HG02981 (cell line): ENCODE measurements around the gene COTL1.
"Not testable (repeated sequence)": the region's sequence is repeated elsewhere in the genome, so short reads cannot be mapped to it uniquely, and the experiment has no call there.

Source experiments
- ATAC-seq: cut with Tn5 transposase; IDR thresholded peaks from one replicate; pipeline ENCODE4 v1.9.1; 2021; ENCODE audit warnings: mild to moderate bottlenecking, moderate library complexity; ENCODE audit not compliant: unreplicated experiment

Gene COTL1

DNA sequence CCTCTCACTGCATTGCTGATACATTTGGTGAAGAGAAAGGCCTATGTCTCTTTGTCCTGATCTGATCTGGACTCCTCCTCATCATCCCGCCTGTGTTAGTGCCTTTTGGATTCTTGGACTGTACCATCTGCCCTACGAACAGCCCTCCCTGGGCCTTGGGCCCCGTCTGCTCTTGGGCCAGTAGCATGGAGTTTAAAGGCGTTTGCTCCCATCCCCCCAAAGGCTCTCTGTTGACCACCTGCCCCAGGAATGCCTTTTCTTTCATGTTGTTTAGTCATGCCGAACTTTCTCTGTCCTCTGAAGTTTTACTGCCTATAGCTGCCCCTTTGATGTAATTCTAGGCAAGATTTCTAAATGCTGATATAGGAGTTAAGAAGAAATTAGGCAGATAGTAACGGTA is 82.5 kb downstream of the COTL1 start:
- no peak for ATAC-seq

GRCh38 chr16:84534815-84535214 is 83.1 kb downstream of the COTL1 start:
- no peak for ATAC-seq

GRCh38 chr16:84532855-84533486 is 84.9 kb downstream of the COTL1 start:
- ATAC-seq: no peak

DNA sequence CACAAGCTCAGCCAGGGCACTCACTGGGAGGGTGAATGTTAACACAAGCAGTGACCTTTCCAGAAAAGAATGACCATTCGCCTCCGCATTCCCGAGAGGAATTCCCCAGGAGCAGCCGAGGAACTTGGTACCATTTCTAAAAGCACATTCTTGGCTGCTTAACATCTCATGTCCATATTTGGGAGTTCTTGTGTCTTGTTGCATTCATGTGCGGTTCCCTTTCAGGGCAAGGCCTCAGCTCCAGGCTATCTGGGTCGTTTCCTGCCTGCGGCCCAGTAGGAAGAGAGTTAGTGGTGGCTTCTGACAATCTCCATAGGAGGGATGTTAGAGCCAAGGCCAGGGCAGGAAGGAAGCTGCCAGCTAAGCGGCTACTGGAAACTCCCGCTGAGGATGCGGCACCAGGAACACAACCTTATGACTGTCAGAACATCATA is 85.6 kb downstream of the COTL1 start:
- no peak for ATAC-seq

GRCh38 chr16:84531671-84532111 is 86.2 kb downstream of the COTL1 start:
- ATAC-seq: no peak

GRCh38 chr16:84530590-84530989 is 87.3 kb downstream of the COTL1 start:
- ATAC-seq: no peak

DNA sequence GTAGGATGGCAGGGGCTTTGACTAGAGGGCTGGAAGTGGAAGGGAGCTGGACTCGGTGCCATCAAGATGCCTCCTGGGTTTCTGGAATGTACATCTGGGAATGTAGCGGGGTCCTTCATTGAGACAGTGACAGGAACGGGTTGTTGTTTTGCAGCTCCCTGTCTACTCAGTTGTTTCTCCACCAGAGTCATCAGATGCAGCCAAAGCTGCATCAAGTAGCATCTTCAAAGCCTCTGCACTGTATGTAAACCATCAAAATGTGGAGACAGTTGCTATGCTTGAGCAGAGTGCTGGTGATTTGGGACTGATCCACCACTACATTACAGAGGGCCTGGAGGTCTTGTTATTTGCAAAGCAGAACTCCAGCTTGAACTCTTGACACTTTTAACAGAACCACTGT is 88.3 kb downstream of the COTL1 start:
- no peak for ATAC-seq

- no peak for ATAC-seq
Observed at GRCh38 chr16:84528322-84528721, 89.6 kb downstream of the COTL1 start.

DNA sequence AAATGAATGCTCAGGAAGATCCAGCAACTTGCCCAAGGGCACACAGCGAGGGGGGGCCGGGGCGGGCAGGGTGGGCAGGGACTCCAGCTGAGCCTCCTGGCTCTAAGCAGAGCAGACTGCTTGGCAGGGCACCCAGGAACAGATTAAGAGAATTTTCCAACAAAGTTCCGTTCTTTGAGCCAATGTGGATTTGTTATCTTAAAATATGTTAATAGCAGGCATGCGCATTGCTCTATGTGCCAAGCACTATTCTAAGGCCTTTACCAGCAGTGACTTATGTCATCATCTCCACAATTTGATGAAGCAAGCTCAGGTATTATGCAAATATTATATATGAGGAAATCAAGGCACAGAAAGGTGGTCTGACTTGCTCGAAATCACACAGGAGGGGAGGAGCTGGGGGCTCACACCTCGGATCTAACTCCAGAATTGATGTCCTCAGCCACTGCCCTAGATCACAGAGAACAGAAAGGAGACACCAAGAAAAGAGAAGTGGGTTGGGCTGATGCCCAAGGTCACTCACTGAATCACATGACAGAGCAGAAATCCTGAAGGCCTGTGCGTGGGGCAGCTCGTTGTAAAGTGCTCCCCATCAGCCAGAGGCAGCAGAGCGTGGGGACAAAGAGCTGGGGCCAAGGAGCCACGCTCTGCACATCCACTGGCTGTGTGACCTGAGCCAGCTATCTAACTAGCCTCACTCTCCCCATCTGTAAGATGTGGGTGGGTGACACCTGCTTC is 90.2 kb downstream of the COTL1 start:
- no peak for ATAC-seq

DNA sequence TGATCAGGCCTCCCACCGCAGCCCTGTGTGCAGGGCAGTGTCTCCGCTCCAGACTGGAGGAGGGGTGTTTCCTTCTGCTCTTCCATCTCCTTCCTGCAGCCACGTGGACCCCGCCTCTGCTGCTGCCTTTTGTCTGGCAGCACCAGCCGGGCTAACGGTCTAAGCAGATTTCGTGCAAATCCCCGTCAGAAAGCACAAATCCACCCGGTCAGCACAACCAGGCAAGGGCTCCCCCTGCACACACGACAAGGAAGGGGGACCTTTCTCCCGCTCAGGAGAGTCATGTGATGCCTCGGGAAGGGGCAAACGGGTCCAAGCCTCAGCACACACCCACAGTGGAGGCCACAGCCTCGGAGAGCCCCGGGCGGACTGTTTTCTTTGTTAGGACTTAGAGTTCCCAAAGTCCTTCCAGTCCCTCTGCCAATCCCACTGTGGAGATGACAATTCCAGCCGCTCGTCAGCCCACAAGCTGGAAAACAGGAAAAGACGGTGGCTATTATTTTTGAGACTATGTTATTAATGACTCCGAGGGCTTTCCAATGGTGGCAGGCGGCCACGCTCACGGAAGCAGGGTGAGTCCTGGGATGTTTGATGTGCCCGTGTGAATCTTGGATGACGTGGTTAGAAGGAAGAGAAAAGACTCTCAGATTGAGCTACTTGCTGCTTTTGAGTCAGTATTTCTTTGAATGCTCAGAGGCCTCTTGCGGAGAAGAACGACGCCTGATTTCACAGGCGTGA is 90.9 kb downstream of the COTL1 start:
- no peak for ATAC-seq

DNA sequence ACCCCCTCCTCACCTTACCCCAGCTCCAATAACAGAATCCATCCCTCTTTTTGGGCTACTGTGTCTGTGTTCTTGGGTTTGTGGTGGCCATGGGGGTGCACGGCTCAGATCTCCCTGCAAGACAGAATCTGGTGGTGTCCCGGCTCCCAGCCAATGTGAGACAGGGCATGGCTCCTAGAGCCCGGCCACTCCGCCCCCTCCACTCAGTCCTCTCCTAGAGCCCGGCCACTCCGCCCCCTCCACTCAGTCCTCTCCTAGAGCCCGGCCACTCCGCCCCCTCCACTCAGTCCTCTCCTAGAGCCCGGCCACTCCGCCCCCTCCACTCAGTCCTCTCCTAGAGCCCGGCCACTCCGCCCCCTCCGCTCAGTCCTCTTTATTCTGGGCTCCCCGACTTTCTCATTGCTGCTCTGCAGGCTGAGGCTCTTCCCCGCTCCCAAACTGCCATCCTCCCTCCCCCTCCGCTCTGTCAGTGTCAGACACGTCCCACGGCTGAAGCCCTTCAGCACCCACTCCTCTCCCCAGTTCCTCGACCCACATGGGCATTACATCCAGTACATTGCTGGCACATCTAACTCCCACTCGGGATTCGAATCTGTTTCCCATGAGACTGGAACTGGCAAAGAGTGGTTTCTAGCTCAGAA is 92.8 kb downstream of the COTL1 start:
- not testable (repeated sequence) for ATAC-seq

GRCh38 chr16:84524346-84524920 is 93.4 kb downstream of the COTL1 start:
- no peak for ATAC-seq

DNA sequence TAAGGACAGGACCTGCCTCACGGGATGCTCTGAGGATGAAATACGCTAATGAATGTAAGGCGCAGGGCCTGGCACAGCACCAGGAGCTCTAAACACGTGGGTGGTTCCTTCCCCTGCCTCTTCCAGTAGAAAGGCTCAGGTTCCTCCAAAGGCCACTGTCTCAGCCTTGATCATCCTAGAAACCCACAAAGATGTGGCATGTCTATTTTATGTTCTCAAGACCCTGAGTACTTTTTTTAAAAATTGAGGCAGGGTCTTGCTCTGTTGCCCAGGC is 96.4 kb downstream of the COTL1 start:
- no peak for ATAC-seq

- no peak for ATAC-seq
Observed at GRCh38 chr16:84520725-84521496, 97.0 kb downstream of the COTL1 start.

- no peak for ATAC-seq
Observed at GRCh38 chr16:84519855-84520254, 98.0 kb downstream of the COTL1 start.

DNA sequence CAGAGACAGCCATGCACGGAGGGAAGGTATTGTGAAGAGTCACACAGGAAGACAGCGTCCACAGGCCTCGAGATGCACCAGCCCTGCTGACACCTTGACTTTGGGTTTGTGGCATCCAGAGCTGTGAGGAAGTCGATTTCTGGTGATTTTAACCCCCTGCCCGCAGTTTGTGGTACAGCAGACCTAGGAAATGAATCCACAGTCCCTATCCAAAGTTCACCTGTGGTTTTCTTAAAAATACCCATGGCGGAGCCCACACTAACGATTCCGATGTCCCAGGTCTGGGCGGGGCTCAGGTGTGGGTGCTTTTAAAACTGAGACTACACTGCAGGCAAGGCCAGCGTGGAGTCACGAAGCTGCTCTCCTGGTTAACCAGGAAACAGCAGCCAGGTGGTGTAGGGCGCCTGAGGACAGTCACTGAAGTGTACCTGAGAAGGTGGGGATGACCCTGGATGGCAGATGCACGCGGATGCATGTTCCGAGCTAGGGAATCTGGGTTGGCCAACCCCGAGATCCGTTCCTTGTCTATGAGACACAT is 99.0 kb downstream of the COTL1 start:
- no peak for ATAC-seq

DNA sequence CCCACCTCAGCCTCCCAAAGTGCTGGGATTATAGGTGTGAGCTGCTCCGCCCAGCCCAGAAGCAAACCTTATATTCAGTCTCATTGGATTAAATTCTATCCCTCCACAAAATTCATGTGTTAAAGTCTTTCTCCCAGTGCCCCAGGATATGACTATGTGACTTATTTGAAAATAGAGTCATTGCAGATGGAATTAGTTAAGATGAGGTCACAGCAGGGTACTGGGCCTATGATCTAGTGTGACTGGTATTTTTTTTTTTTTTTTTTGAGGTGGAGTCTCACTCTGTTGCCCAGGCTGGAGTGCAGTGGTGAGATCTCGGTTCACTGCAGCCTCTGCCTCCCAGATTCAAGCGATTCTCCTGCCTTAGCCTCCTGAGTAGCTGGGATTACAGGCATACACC is 99.7 kb downstream of the COTL1 start:
- not testable (repeated sequence) for ATAC-seq

GRCh38 chr16:84517366-84517765 is 100.5 kb downstream of the COTL1 start:
- no peak for ATAC-seq
